DOHH2 (cell line): ENCODE data around the gene CDC5L.

Source experiments
- H3F3A ChIP-seq: fragments of 200-600 bp; sonication (generic), shearing (Covaris generic); 2 replicates; pipeline ENCODE4 v1.6.0; 2016; ENCODE audit warnings: antibody characterized with exemption, mild to moderate bottlenecking; ENCODE audit not compliant: control insufficient read depth, insufficient read depth
- H3K27ac ChIP-seq: fragments of 200-600 bp; sonication (generic); 2 replicates; pipeline ENCODE4 v1.5.1; 2014; ENCODE audit warnings: low read depth, mild to moderate bottlenecking, low read length, moderate library complexity
- H3K27me3 ChIP-seq: fragments of 200-600 bp; sonication (generic); 2 replicates; pipeline ENCODE4 v1.6.1; 2014; ENCODE audit warnings: mild to moderate bottlenecking, low read length, mixed read lengths; ENCODE audit not compliant: control insufficient read depth
- H3K36me3 ChIP-seq: fragments of 200-600 bp; sonication (generic); 2 replicates; pipeline ENCODE4 v1.6.1; 2014; ENCODE audit warnings: mild to moderate bottlenecking, low read length, moderate library complexity, mixed read lengths; ENCODE audit not compliant: control insufficient read depth
- H3K4me1 ChIP-seq: fragments of 200-600 bp; sonication (generic); 2 replicates; pipeline ENCODE4 v1.6.1; 2014; ENCODE audit warnings: mild to moderate bottlenecking, low read length, mixed read lengths; ENCODE audit not compliant: control insufficient read depth
- H3K4me2 ChIP-seq: fragments of 200-600 bp; sonication (generic); 2 replicates; pipeline ENCODE4 v1.6.0; 2014; ENCODE audit warnings: mild to moderate bottlenecking, low read length, moderate library complexity
- H3K4me3 ChIP-seq: fragments of 200-600 bp; sonication (generic); 2 replicates; pipeline ENCODE4 v1.5.1; 2014; ENCODE audit warnings: mild to moderate bottlenecking, low read length, mixed read lengths
- H3K79me2 ChIP-seq: fragments of 200-600 bp; sonication (generic); 2 replicates; pipeline ENCODE4 v1.6.1; 2014; ENCODE audit warnings: mild to moderate bottlenecking, low read length, mixed read lengths; ENCODE audit not compliant: control insufficient read depth
- H3K9me2 ChIP-seq: fragments of 200-600 bp; sonication (generic); replicated peaks from 2 replicates; pipeline ENCODE4 v1.6.1; 2014; ENCODE audit warnings: mild to moderate bottlenecking, low read length, mixed read lengths; ENCODE audit not compliant: control insufficient read depth
- H3K9me3 ChIP-seq: fragments of 200-600 bp; sonication (generic); 2 replicates; pipeline ENCODE4 v1.6.1; 2014; ENCODE audit warnings: antibody characterized with exemption, low read length, mixed read lengths; ENCODE audit not compliant: control insufficient read depth, insufficient read depth
- H4K20me1 ChIP-seq: fragments of 200-600 bp; sonication (generic); 2 replicates; pipeline ENCODE4 v1.6.0; 2014; ENCODE audit warnings: low read depth, mild to moderate bottlenecking, antibody characterized with exemption, low read length, moderate library complexity; ENCODE audit not compliant: control insufficient read depth, insufficient read depth
- EZH2phosphoT487 ChIP-seq: fragments of 200-600 bp; sonication (generic); IDR thresholded peaks from 2 replicates; pipeline ENCODE4 v1.6.1; 2017; ENCODE audit warnings: borderline replicate concordance, mild to moderate bottlenecking, antibody characterized with exemption, low read length, moderate library complexity, mixed read lengths
- TF ChIP-seq, protein P1 (sequence below): fragments of 200-600 bp; sonication (generic); IDR thresholded peaks from one replicate; pipeline ENCODE4 v1.5.1; 2014; ENCODE audit warnings: antibody characterized with exemption, mild to moderate bottlenecking, low read depth, low read length; ENCODE audit not compliant: poor library complexity, severe bottlenecking

Gene CDC5L

DNA sequence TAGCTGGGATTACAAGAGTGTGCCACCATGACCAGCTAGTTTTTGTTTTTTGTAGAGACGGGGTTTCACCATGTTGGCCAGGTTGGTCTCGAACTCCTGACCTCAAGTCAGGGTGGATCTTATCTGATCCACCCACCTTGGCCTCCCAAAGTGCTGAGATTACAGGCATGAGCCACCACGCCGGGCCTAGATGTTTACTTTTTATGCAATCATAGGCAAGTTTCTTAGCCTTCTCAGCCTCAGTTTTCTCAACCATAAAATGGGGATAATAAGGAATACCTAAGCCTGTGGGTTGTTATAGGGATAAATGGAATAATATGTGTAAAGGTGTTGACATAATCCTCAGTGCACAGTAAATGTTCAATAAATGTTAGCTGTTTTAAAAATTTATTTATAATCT, 35.2 kb upstream of the CDC5L start:
- H3F3A ChIP-seq, result no peaks in the 10 kb centered on the region
- H3K4me3 ChIP-seq, result no peak overlapping the region
- no peaks in the 10 kb centered on the region for H3K9me3 ChIP-seq
- H3K4me2 ChIP-seq, result no peak overlapping the region
- no peaks in the 10 kb centered on the region for H3K36me3 ChIP-seq
- H4K20me1 ChIP-seq, result no peaks in the 10 kb centered on the region
- H3K4me1 ChIP-seq, result no peaks in the 10 kb centered on the region
- H3K27me3 ChIP-seq, result peaks cover 8% of the 10 kb centered on the region; the same call in 1 of the 2 replicates
- H3K27ac ChIP-seq, result no peak overlapping the region
- H3K79me2 ChIP-seq, result no peaks in the 10 kb centered on the region
- H3K9me2 ChIP-seq, result no peaks in the 10 kb centered on the region
- TF ChIP-seq, protein P1, sequence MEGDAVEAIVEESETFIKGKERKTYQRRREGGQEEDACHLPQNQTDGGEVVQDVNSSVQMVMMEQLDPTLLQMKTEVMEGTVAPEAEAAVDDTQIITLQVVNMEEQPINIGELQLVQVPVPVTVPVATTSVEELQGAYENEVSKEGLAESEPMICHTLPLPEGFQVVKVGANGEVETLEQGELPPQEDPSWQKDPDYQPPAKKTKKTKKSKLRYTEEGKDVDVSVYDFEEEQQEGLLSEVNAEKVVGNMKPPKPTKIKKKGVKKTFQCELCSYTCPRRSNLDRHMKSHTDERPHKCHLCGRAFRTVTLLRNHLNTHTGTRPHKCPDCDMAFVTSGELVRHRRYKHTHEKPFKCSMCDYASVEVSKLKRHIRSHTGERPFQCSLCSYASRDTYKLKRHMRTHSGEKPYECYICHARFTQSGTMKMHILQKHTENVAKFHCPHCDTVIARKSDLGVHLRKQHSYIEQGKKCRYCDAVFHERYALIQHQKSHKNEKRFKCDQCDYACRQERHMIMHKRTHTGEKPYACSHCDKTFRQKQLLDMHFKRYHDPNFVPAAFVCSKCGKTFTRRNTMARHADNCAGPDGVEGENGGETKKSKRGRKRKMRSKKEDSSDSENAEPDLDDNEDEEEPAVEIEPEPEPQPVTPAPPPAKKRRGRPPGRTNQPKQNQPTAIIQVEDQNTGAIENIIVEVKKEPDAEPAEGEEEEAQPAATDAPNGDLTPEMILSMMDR, result no peak
- no peak for TF ChIP-seq EZH2phosphoT487

GRCh38 chr6:44353336-44353735, 34.2 kb upstream of the CDC5L start:
- no peak overlapping the region for H3K4me3 ChIP-seq
- H3K4me2 ChIP-seq, result no peak overlapping the region
- no peaks in the 10 kb centered on the region for H3F3A ChIP-seq
- H4K20me1 ChIP-seq, result no peaks in the 10 kb centered on the region
- H3K27me3 ChIP-seq, result peaks cover 8% of the 10 kb centered on the region; the same call in 1 of the 2 replicates
- no peaks in the 10 kb centered on the region for H3K9me2 ChIP-seq
- no peaks in the 10 kb centered on the region for H3K9me3 ChIP-seq
- H3K36me3 ChIP-seq, result no peaks in the 10 kb centered on the region
- no peaks in the 10 kb centered on the region for H3K4me1 ChIP-seq
- no peak overlapping the region for H3K27ac ChIP-seq
- H3K79me2 ChIP-seq, result no peaks in the 10 kb centered on the region
- TF ChIP-seq EZH2phosphoT487, result no peak
- TF ChIP-seq, protein P1, result no peak

DNA sequence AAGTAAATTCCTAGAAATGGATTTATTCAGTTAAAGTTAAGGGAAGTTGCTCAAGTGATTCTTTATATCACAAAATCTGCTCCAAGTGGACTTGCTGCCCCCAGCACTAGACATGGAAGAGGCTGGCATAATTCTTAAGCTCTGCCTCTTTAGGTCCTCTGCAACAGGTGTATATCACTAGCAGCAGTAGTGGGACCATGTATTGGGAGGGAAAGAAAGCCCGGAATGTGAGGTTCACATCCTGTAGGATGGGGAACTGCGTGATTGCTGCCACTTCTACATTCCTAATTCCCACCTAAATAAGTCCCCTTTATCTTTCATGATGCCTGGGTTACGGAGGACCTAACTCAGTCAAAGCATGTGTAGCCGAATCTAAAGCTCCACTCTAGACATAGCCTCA, 31.9 kb upstream of the CDC5L start:
- Histone ChIP-seq H3K27me3 (peaks cover 11% of the 10 kb centered on the region; the same call in 1 of the 2 replicates), H3K4me3 (no peak overlapping the region), H3K4me2 (no peak overlapping the region), H3F3A (no peaks in the 10 kb centered on the region), H3K4me1 (no peaks in the 10 kb centered on the region), H3K36me3 (no peaks in the 10 kb centered on the region), H3K27ac (no peak overlapping the region), H3K9me2 (no peaks in the 10 kb centered on the region), H4K20me1 (no peaks in the 10 kb centered on the region), H3K9me3 (no peaks in the 10 kb centered on the region), H3K79me2 (no peaks in the 10 kb centered on the region)
- no peak for TF ChIP-seq EZH2phosphoT487
- TF ChIP-seq, protein P1, result no peak
